ENCODE results near the gene SREBF2. TPM values are rescaled to one million over a fixed set of nuclear protein-coding genes. Genes with fewer than 3 reads are reported as not detected.

The SREBF2 gene
- 39.7 and 53.0 TPM in 2 replicates for total RNA-seq

GRCh38 chr22:41832553-41833368, at the start of gene SREBF2:
SREBF2 (plus strand) TSS chr22:41833105; CDS start chr22:41833271, 166 bp downstream.

GRCh38 chr22:41800348-41801146, 32.4 kb upstream of the SREBF2 start, which contains the start of gene CCDC134:
CCDC134 (plus strand) TSS chr22:41800679; CDS start chr22:41808891, 8,212 bp downstream.

DNA sequence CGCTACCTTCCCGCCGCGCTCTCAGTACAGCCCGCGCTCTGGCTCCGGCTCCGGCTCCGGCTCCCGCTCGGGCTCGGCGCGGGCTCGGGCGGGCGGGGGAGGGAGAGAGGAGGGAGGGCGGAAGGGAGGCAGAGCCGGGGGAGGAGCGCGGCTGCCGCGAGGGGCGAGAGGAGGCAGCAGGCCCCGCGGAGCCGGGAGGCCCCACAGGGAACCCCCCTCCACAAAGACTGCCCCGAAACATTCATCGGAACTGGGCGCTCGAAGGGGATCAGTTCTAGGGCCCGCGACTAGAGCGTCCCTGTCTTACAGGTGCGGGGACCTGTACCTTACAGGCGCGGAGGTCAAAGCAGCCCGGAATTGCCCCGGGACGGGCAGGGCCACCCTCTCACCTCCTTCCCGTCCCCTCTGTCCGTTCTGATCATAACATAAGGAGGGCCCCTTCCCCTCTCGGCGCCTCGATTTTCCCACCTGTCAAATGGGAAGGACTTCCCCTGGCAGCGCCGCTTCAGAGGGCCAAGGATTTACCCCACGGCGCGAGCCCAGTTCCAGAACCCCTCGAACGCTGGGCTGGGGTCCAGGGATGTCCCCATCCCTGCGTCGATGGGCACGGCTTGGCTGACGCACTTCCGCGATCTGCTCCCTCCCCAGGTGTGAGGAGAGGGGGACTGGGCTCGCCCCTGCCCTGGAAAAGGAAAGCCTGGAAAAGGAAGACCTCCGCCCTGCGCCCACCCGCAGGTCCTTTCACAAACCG, 82.3 kb downstream of the SREBF2 start, which contains the start of gene SHISA8:
TSS of gene SHISA8 (minus strand) at position 40 of the 751 bp plus-strand sequence. CDS start 407 bp downstream, outside the sequence.

GRCh38 chr22:41946629-41947423, 113.9 kb downstream of the SREBF2 start, which contains the start of gene CENPM:
CENPM (minus strand) TSS chr22:41947152; CDS start chr22:41947076, 76 bp downstream.

GRCh38 chr22:41951898-41952474, 119.1 kb downstream of the SREBF2 start, which contains the start of gene SMIM45:
SMIM45 (plus strand) TSS chr22:41952150.

Other genes starting within 250 kb of the SREBF2 start
- gene PMM1, start 243.3 kb upstream of the SREBF2 start, total RNA-seq: 26.2 and 31.1 TPM in 2 replicates
- gene DESI1, start 212.1 kb upstream of the SREBF2 start, total RNA-seq: 4.8 and 8.7 TPM in 2 replicates
- gene XRCC6, start 211.8 kb upstream of the SREBF2 start, total RNA-seq: 251 and 299 TPM in 2 replicates
- gene SNU13, start 144.2 kb upstream of the SREBF2 start, total RNA-seq: 67.5 and 69.0 TPM in 2 replicates
- gene MEI1, start 133.6 kb upstream of the SREBF2 start, total RNA-seq: 0.17 and 1.6 TPM in 2 replicates
- gene CCDC134, start 32.4 kb upstream of the SREBF2 start, total RNA-seq: 5.5 and 5.7 TPM in 2 replicates
- not detected in 2 replicates for gene SHISA8, start 82.0 kb downstream of the SREBF2 start, total RNA-seq
- under 0.01 TPM in 1 of 2 replicates, not detected in the other for gene TNFRSF13C, start 93.7 kb downstream of the SREBF2 start, total RNA-seq
- gene CENPM, start 114.0 kb downstream of the SREBF2 start, total RNA-seq: 1.9 and 3.9 TPM in 2 replicates
- gene SEPTIN3, start 136.3 kb downstream of the SREBF2 start, total RNA-seq: under 0.01 and 0.26 TPM in 2 replicates
- gene WBP2NL, start 165.7 kb downstream of the SREBF2 start, total RNA-seq: 0.16 and 0.77 TPM in 2 replicates
- gene NAGA, start 237.7 kb downstream of the SREBF2 start, total RNA-seq: 30.9 and 43.1 TPM in 2 replicates
- gene PHETA2, start 241.1 kb downstream of the SREBF2 start, total RNA-seq: 10.4 and 20.0 TPM in 2 replicates
- 12.3 and 12.8 TPM in 2 replicates for gene SMDT1, start 246.6 kb downstream of the SREBF2 start, total RNA-seq